ENCODE measurements around the gene CALY.

CALY gene

GRCh38 chr10:133278577-133279265 lies 58.0 kb downstream of the CALY start:
- H3K14ac ChIP-seq (ENCODE audit: low read length in 2 of 2), result no peak overlapping the region
- H2BK120ac ChIP-seq (ENCODE audit: low read depth, low read length), result no peak overlapping the region
- H3K4me2 ChIP-seq (ENCODE audit: low read length, poor library complexity, severe bottlenecking), result peak overlapping the region; percentile 7
- H2BK5ac ChIP-seq (ENCODE audit: low read depth, low read length, poor library complexity, severe bottlenecking), result no peak overlapping the region
- H4K91ac ChIP-seq (ENCODE audit: low read length), result peak overlapping the region; percentile 48
- H2BK15ac ChIP-seq (ENCODE audit: low read depth, poor library complexity, severe bottlenecking), result peak overlapping the region; percentile 66
- WGBS, result 52% methylated on average over 19 of the region's 19 CpGs
- peaks cover 0 to 26% of the 10 kb centered on the region in 2 experiments for H3K27me3 ChIP-seq (ENCODE audit: control insufficient read depth in 1 of 2, insufficient read depth in 1 of 2, low read length in 2 of 2)
- DNase-seq, result peak; percentile 67
- no peak overlapping the region for H3K23ac ChIP-seq (ENCODE audit: low read length in 2 of 2)
- no peak overlapping the region for H2AK5ac ChIP-seq (ENCODE audit: low read length, severe bottlenecking)
- peaks cover 51 to 56% of the 10 kb centered on the region in 2 experiments for H3K36me3 ChIP-seq (ENCODE audit: control insufficient read depth in 1 of 2, insufficient read depth in 2 of 2, low read depth in 1 of 2, low read length in 2 of 2)
- peak overlapping the region in 1 of 2 experiments; percentile 41 for H3K4ac ChIP-seq (ENCODE audit: low read depth in 1 of 2, low read length in 2 of 2)
- H3K9ac ChIP-seq (ENCODE audit: low read length), result no peak overlapping the region
- H4K8ac ChIP-seq (ENCODE audit: low read length), result peak overlapping the region; percentile 47
- peak overlapping the region; percentile 36 for H3K27ac ChIP-seq (ENCODE audit: low read length, poor library complexity, severe bottlenecking)
- H3K4me1 ChIP-seq (ENCODE audit: control insufficient read depth, insufficient read depth, low read depth, low read length), result peaks cover 53% of the 10 kb centered on the region
- no peak overlapping the region for H3K4me3 ChIP-seq (ENCODE audit: insufficient read depth in 1 of 2, low read depth in 1 of 2, low read length in 2 of 2)
- peaks cover 4% of the 10 kb centered on the region for H3K79me1 ChIP-seq (replicated peaks; ENCODE audit: low read length, poor library complexity, severe bottlenecking)
- H3K9me3 ChIP-seq (ENCODE audit: control insufficient read depth, low read length), result no peaks in the 10 kb centered on the region
- H3K18ac ChIP-seq (ENCODE audit: low read depth in 1 of 2, low read length in 2 of 2), result peak overlapping the region in 1 of 2 experiments; percentile 6
- H2AFZ ChIP-seq (ENCODE audit: low read depth, low read length), result no peak overlapping the region
- peak overlapping the region in 1 of 2 experiments; percentile 74 for H2BK12ac ChIP-seq (ENCODE audit: low read length in 2 of 2)

GRCh38 chr10:133277993-133278576 lies 58.6 kb downstream of the CALY start:
- no peak overlapping the region for H3K9ac ChIP-seq (ENCODE audit: low read length)
- 76% methylated on average over 12 of the region's 12 CpGs for WGBS
- peak overlapping the region in 1 of 2 experiments; percentile 26 for H3K14ac ChIP-seq (ENCODE audit: low read length in 2 of 2)
- H3K27me3 ChIP-seq (ENCODE audit: control insufficient read depth in 1 of 2, insufficient read depth in 1 of 2, low read length in 2 of 2), result peaks cover 0 to 26% of the 10 kb centered on the region in 2 experiments
- peak overlapping the region; percentile 36 for H3K27ac ChIP-seq (ENCODE audit: low read length, poor library complexity, severe bottlenecking)
- no peak overlapping the region for H3K4me3 ChIP-seq (ENCODE audit: insufficient read depth in 1 of 2, low read depth in 1 of 2, low read length in 2 of 2)
- no peak overlapping the region for H4K91ac ChIP-seq (ENCODE audit: low read length)
- H2BK12ac ChIP-seq (ENCODE audit: low read length in 2 of 2), result peak overlapping the region in 1 of 2 experiments; percentile 68
- H3K4me1 ChIP-seq (ENCODE audit: control insufficient read depth, insufficient read depth, low read depth, low read length), result peaks cover 53% of the 10 kb centered on the region
- peak overlapping the region in 1 of 2 experiments; percentile 6 for H3K18ac ChIP-seq (ENCODE audit: low read depth in 1 of 2, low read length in 2 of 2)
- H3K4ac ChIP-seq (ENCODE audit: low read depth in 1 of 2, low read length in 2 of 2), result peak overlapping the region in 1 of 2 experiments; percentile 41
- H3K9me3 ChIP-seq (ENCODE audit: control insufficient read depth, low read length), result no peaks in the 10 kb centered on the region
- H2BK120ac ChIP-seq (ENCODE audit: low read depth, low read length), result no peak overlapping the region
- H3K23ac ChIP-seq (ENCODE audit: low read length in 2 of 2), result no peak overlapping the region
- peaks cover 45 to 56% of the 10 kb centered on the region in 2 experiments for H3K36me3 ChIP-seq (ENCODE audit: control insufficient read depth in 1 of 2, insufficient read depth in 2 of 2, low read depth in 1 of 2, low read length in 2 of 2)
- H2BK5ac ChIP-seq (ENCODE audit: low read depth, low read length, poor library complexity, severe bottlenecking), result no peak overlapping the region
- peak overlapping the region; percentile 7 for H3K4me2 ChIP-seq (ENCODE audit: low read length, poor library complexity, severe bottlenecking)
- no peak overlapping the region for H2BK15ac ChIP-seq (ENCODE audit: low read depth, poor library complexity, severe bottlenecking)
- no peak for DNase-seq
- no peak overlapping the region for H2AFZ ChIP-seq (ENCODE audit: low read depth, low read length)
- H3K79me1 ChIP-seq (replicated peaks; ENCODE audit: low read length, poor library complexity, severe bottlenecking), result peaks cover 4% of the 10 kb centered on the region
- H4K8ac ChIP-seq (ENCODE audit: low read length), result no peak overlapping the region
- H2AK5ac ChIP-seq (ENCODE audit: low read length, severe bottlenecking), result no peak overlapping the region

DNA sequence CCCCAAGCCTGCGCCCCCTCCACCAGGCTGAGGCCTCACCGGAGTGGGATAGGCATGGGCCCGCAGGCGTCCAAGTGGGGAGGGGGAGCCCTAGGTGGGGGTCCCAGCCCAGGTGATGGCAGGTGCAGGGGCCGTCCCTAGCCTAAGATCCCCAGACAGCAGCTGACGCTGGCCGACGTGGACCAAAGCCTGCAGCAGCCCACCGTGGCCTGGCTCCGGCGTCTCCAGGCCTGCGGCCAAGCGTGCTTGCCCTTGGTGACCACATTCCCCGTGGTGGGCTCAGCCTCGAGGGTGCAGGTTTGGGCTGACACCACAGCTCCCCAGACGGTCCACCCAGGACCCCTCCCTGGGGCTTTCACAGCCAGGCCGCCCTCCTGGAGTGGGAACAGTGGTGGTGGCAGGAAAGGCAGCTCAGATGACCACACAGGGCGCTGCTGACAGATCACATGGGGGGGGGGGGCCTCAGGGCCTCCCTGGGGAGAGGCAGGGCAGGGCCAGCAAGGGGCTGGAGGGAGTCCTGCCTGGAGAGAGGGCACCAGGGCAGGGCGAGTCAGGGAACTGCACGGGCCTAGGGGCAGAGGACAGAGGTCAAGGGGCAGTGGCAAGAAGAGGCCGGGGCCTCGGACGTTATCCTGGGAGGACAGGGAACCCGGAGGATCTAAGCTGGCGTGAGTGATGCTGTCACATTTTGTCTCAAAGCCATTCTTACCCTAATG lies 59.3 kb downstream of the CALY start:
- H3K27ac ChIP-seq (ENCODE audit: low read length, poor library complexity, severe bottlenecking), result no peak overlapping the region
- no peak overlapping the region for H3K4me3 ChIP-seq (ENCODE audit: insufficient read depth in 1 of 2, low read depth in 1 of 2, low read length in 2 of 2)
- H4K8ac ChIP-seq (ENCODE audit: low read length), result peak overlapping the region; percentile 33
- DNase-seq, result no peak
- no peak overlapping the region for H3K14ac ChIP-seq (ENCODE audit: low read length in 2 of 2)
- H2BK120ac ChIP-seq (ENCODE audit: low read depth, low read length), result no peak overlapping the region
- H2AFZ ChIP-seq (ENCODE audit: low read depth, low read length), result no peak overlapping the region
- no peak overlapping the region for H3K4me2 ChIP-seq (ENCODE audit: low read length, poor library complexity, severe bottlenecking)
- H3K9me3 ChIP-seq (ENCODE audit: control insufficient read depth, low read length), result no peaks in the 10 kb centered on the region
- 82% methylated on average over 25 of the region's 25 CpGs for WGBS
- no peak overlapping the region for H2BK12ac ChIP-seq (ENCODE audit: low read length in 2 of 2)
- H2AK5ac ChIP-seq (ENCODE audit: low read length, severe bottlenecking), result no peak overlapping the region
- peaks cover 38 to 56% of the 10 kb centered on the region in 2 experiments for H3K36me3 ChIP-seq (ENCODE audit: control insufficient read depth in 1 of 2, insufficient read depth in 2 of 2, low read depth in 1 of 2, low read length in 2 of 2)
- no peak overlapping the region for H3K4ac ChIP-seq (ENCODE audit: low read depth in 1 of 2, low read length in 2 of 2)
- H2BK15ac ChIP-seq (ENCODE audit: low read depth, poor library complexity, severe bottlenecking), result no peak overlapping the region
- H3K23ac ChIP-seq (ENCODE audit: low read length in 2 of 2), result no peak overlapping the region
- H4K91ac ChIP-seq (ENCODE audit: low read length), result peak overlapping the region; percentile 46
- peaks cover 0 to 26% of the 10 kb centered on the region in 2 experiments for H3K27me3 ChIP-seq (ENCODE audit: control insufficient read depth in 1 of 2, insufficient read depth in 1 of 2, low read length in 2 of 2)
- H2BK5ac ChIP-seq (ENCODE audit: low read depth, low read length, poor library complexity, severe bottlenecking), result no peak overlapping the region
- H3K18ac ChIP-seq (ENCODE audit: low read depth in 1 of 2, low read length in 2 of 2), result no peak overlapping the region
- peaks cover 53% of the 10 kb centered on the region for H3K4me1 ChIP-seq (ENCODE audit: control insufficient read depth, insufficient read depth, low read depth, low read length)
- H3K79me1 ChIP-seq (replicated peaks; ENCODE audit: low read length, poor library complexity, severe bottlenecking), result peaks cover 4% of the 10 kb centered on the region
- no peak overlapping the region for H3K9ac ChIP-seq (ENCODE audit: low read length)
